PC-3 (cell line): ENCODE data around the gene AUTS2.

Experiments used
- EZH2phosphoT487 ChIP-seq: fragments of 300-600 bp; sonication (generic); IDR thresholded peaks from 2 replicates; pipeline ENCODE4 v1.6.1; 2018; ENCODE audit warnings: mild to moderate bottlenecking, antibody characterized with exemption, low read length, borderline replicate concordance
- TF ChIP-seq, protein P1 (sequence below): fragments of 300-600 bp; sonication (generic); conservative IDR thresholded peaks from 2 replicates; pipeline ENCODE4 v1.5.1; 2017; ENCODE audit warnings: antibody characterized with exemption, low read depth, mild to moderate bottlenecking, low read length

DNA sequence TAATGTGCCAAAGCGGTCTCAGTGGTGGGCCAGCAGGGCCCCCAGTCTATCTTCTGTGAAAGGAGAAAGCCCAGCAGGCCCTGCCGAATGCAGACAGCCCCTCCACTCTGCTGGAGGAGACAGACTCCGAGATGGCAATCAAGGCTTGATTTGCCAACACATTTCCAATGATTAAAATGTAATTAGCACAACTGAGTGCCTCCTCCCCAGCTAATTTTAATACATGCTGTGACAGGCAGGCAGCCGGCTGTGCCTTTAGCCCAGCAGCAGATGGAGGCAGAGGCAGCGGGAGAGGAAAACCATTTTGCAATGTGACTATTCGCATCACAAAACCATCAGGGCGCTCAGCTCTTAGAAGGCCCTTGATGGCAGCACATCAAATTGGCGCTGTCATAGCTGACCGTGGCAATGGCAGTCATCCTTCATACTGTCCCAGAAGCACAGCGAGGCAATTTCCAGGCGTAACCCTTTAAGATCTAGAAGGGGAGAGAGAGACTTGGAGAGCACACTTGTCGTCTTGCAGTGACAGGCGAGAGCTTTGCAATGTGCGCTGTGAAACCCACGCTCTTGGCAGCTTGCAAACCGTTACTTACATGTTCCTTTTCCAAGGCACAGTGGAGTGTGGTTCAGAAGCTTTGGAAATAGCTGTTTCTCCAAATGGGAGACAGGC, 818.8 kb downstream of the AUTS2 start:
- TF ChIP-seq, protein P1, sequence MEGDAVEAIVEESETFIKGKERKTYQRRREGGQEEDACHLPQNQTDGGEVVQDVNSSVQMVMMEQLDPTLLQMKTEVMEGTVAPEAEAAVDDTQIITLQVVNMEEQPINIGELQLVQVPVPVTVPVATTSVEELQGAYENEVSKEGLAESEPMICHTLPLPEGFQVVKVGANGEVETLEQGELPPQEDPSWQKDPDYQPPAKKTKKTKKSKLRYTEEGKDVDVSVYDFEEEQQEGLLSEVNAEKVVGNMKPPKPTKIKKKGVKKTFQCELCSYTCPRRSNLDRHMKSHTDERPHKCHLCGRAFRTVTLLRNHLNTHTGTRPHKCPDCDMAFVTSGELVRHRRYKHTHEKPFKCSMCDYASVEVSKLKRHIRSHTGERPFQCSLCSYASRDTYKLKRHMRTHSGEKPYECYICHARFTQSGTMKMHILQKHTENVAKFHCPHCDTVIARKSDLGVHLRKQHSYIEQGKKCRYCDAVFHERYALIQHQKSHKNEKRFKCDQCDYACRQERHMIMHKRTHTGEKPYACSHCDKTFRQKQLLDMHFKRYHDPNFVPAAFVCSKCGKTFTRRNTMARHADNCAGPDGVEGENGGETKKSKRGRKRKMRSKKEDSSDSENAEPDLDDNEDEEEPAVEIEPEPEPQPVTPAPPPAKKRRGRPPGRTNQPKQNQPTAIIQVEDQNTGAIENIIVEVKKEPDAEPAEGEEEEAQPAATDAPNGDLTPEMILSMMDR, result no peak
- TF ChIP-seq EZH2phosphoT487, result no peak
